GM23338 (cell line): Measurements from ENCODE around the gene ENPP4.

Experiments
- EZH2 ChIP-seq: fragments of 200-600 bp; sonication (generic); IDR thresholded peaks from one replicate; pipeline ENCODE4 v1.8.0; 2017; ENCODE audit warnings: antibody characterized with exemption, mild to moderate bottlenecking, low read depth; ENCODE audit not compliant: unreplicated experiment
- EZH2phosphoT487 ChIP-seq: fragments of 200-600 bp; sonication (generic); IDR thresholded peaks from one replicate; pipeline ENCODE4 v1.8.1; 2018; ENCODE audit warnings: antibody characterized with exemption; ENCODE audit not compliant: unreplicated experiment
- NANOG ChIP-seq: IDR thresholded peaks from 2 replicates; pipeline ENCODE4 v1.6.1; 2016; ENCODE audit warnings: antibody characterized with exemption, borderline replicate concordance
- POLR2AphosphoS5 ChIP-seq: IDR thresholded peaks from 2 replicates; pipeline ENCODE4 v1.6.1; 2016; ENCODE audit warnings: antibody characterized with exemption, low read depth
- ZNF331 ChIP-seq: fragments of 250-450 bp; sonication (Bioruptor Pico); IDR thresholded peaks from 2 replicates; pipeline ENCODE4 v1.5.0; 2020; ENCODE audit warnings: low read depth, mild to moderate bottlenecking, moderate library complexity
- TF ChIP-seq, protein P1 (sequence below), 2 experiments: fragments of 200-600 bp in 1 of 2; sonication (generic) in 1 of 2; conservative IDR thresholded peaks; 2 replicates each; pipeline versions ENCODE4 v1.5.1 to v1.6.1; 2016 to 2017; ENCODE audit warnings: antibody characterized with exemption in 2 of 2, low read depth in 2 of 2, mild to moderate bottlenecking in 2 of 2, moderate library complexity in 1 of 2
- TF ChIP-seq, protein P2 (sequence below): IDR thresholded peaks from one replicate; pipeline ENCODE4 v1.6.1; 2018; ENCODE audit warnings: antibody characterized with exemption; ENCODE audit not compliant: unreplicated experiment
- TF ChIP-seq, protein P3 (sequence below): IDR thresholded peaks from 2 replicates; pipeline ENCODE4 v1.6.1; 2016; ENCODE audit warnings: antibody characterized with exemption

DNA sequence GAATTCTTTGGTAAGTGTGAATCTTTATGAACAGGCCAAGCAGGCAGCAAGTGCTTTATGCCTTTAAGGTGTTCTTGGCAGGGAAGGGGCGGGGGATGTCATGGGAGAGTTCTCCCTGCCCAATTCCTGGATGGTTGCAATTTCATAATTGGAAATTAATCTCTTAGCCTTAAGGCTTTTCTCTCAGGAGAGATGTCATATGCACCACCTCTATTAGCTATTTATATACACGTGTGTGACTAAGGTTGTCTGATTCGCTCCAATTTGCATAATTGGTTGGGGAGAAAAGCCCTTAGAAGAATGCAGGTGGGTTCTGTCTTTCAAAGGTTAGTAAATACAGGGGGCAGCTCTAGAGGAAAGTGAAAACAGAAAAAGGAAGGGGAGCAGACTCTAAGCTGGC lies 46.2 kb downstream of the ENPP4 start:
- TF ChIP-seq, protein P1, sequence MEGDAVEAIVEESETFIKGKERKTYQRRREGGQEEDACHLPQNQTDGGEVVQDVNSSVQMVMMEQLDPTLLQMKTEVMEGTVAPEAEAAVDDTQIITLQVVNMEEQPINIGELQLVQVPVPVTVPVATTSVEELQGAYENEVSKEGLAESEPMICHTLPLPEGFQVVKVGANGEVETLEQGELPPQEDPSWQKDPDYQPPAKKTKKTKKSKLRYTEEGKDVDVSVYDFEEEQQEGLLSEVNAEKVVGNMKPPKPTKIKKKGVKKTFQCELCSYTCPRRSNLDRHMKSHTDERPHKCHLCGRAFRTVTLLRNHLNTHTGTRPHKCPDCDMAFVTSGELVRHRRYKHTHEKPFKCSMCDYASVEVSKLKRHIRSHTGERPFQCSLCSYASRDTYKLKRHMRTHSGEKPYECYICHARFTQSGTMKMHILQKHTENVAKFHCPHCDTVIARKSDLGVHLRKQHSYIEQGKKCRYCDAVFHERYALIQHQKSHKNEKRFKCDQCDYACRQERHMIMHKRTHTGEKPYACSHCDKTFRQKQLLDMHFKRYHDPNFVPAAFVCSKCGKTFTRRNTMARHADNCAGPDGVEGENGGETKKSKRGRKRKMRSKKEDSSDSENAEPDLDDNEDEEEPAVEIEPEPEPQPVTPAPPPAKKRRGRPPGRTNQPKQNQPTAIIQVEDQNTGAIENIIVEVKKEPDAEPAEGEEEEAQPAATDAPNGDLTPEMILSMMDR (conservative IDR thresholded peaks at IDR 0.05; ENCODE audit: low read depth in 2 of 2), result no peak
- no peak for TF ChIP-seq EZH2
- TF ChIP-seq POLR2AphosphoS5, result no peak
- TF ChIP-seq, protein P2, sequence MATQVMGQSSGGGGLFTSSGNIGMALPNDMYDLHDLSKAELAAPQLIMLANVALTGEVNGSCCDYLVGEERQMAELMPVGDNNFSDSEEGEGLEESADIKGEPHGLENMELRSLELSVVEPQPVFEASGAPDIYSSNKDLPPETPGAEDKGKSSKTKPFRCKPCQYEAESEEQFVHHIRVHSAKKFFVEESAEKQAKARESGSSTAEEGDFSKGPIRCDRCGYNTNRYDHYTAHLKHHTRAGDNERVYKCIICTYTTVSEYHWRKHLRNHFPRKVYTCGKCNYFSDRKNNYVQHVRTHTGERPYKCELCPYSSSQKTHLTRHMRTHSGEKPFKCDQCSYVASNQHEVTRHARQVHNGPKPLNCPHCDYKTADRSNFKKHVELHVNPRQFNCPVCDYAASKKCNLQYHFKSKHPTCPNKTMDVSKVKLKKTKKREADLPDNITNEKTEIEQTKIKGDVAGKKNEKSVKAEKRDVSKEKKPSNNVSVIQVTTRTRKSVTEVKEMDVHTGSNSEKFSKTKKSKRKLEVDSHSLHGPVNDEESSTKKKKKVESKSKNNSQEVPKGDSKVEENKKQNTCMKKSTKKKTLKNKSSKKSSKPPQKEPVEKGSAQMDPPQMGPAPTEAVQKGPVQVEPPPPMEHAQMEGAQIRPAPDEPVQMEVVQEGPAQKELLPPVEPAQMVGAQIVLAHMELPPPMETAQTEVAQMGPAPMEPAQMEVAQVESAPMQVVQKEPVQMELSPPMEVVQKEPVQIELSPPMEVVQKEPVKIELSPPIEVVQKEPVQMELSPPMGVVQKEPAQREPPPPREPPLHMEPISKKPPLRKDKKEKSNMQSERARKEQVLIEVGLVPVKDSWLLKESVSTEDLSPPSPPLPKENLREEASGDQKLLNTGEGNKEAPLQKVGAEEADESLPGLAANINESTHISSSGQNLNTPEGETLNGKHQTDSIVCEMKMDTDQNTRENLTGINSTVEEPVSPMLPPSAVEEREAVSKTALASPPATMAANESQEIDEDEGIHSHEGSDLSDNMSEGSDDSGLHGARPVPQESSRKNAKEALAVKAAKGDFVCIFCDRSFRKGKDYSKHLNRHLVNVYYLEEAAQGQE, result no peak
- TF ChIP-seq NANOG, result no peak
- TF ChIP-seq EZH2phosphoT487, result no peak
- TF ChIP-seq, protein P3, sequence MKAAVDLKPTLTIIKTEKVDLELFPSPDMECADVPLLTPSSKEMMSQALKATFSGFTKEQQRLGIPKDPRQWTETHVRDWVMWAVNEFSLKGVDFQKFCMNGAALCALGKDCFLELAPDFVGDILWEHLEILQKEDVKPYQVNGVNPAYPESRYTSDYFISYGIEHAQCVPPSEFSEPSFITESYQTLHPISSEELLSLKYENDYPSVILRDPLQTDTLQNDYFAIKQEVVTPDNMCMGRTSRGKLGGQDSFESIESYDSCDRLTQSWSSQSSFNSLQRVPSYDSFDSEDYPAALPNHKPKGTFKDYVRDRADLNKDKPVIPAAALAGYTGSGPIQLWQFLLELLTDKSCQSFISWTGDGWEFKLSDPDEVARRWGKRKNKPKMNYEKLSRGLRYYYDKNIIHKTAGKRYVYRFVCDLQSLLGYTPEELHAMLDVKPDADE, result no peak
- no peak for TF ChIP-seq ZNF331 (CRISPR knock-in tag)
